SK-N-MC (cell line): Measurements from ENCODE around the gene SLC26A1.

Experiments
- EZH2 ChIP-seq: fragments of 200-600 bp; sonication (generic); IDR thresholded peaks from one replicate; pipeline ENCODE4 v1.6.1; 2017; ENCODE audit warnings: antibody characterized with exemption
- POLR2AphosphoS5 ChIP-seq: IDR thresholded peaks from 2 replicates; pipeline ENCODE4 v1.6.1; 2012; ENCODE audit warnings: mild to moderate bottlenecking, low read depth, low read length, borderline replicate concordance

GRCh38 chr4:968221-968620 is 25.0 kb downstream of the SLC26A1 start:
- TF ChIP-seq EZH2, result no peak
- no peak for TF ChIP-seq POLR2AphosphoS5
